HEK293T (cell line): Measurements from ENCODE around the gene VRK3.

Experiments used
- BHLHE40 ChIP-seq: fragments of 450-650 bp; IDR thresholded peaks from 2 replicates; pipeline ENCODE4 v1.6.1; 2016; ENCODE audit warnings: mild to moderate bottlenecking, moderate library complexity, borderline replicate concordance
- CTBP1 ChIP-seq: fragments of 450-650 bp; IDR thresholded peaks from 2 replicates; pipeline ENCODE4 v1.6.1; 2016; ENCODE audit warnings: borderline replicate concordance
- FOXA1 ChIP-seq: fragments of 450-650 bp; IDR thresholded peaks from 2 replicates; pipeline ENCODE4 v1.6.1; 2016; ENCODE audit warnings: mild to moderate bottlenecking
- FOXK2 ChIP-seq: fragments of 450-650 bp; IDR thresholded peaks from 2 replicates; pipeline ENCODE4 v1.6.1; 2016; ENCODE audit warnings: mild to moderate bottlenecking
- HDGF ChIP-seq: fragments of 450-650 bp; IDR thresholded peaks from 2 replicates; pipeline ENCODE4 v1.6.1; 2017; ENCODE audit warnings: antibody characterized with exemption, borderline replicate concordance
- NFRKB ChIP-seq: fragments of 450-650 bp; IDR thresholded peaks from 2 replicates; pipeline ENCODE4 v1.6.1; 2016; ENCODE audit warnings: mild to moderate bottlenecking, moderate library complexity
- PKNOX1 ChIP-seq: fragments of 450-650 bp; IDR thresholded peaks from 2 replicates; pipeline ENCODE4 v1.6.1; 2016
- SP1 ChIP-seq: fragments of 450-650 bp; IDR thresholded peaks from 2 replicates; pipeline ENCODE4 v1.6.1; 2017
- SUZ12 ChIP-seq: fragments of 450-650 bp; IDR thresholded peaks from 2 replicates; pipeline ENCODE4 v1.6.1; 2016; ENCODE audit warnings: mild to moderate bottlenecking

- no peak for TF ChIP-seq SUZ12
- TF ChIP-seq HDGF = no peak
- no peak for TF ChIP-seq FOXA1
- TF ChIP-seq FOXK2 = no peak
- no peak for TF ChIP-seq SP1
- no peak for TF ChIP-seq CTBP1
- TF ChIP-seq PKNOX1 = no peak
- no peak for TF ChIP-seq NFRKB
- no peak for TF ChIP-seq BHLHE40
Observed at GRCh38 chr19:50016225-50016807, 8.9 kb downstream of the VRK3 start.
